Stimulated activated CD8-positive, alpha-beta memory T cell treated with anti-CD3 and anti-CD28 coated beads, Interleukin-12 subunit alpha, Interleukin-12 subunit beta, amount 100 ng/mL, for 1 hour (primary cell): ENCODE measurements around the gene C5orf34.
"Not testable (repeated sequence)": the region's sequence is repeated elsewhere in the genome, so short reads cannot be mapped to it uniquely, and the experiment has no call there.

ENCODE experiments used
- DNase-seq: peaks from one replicate; pipeline ENCODE4 v3.0.0-alpha.2; 2020; ENCODE audit warnings: low read depth

Gene C5orf34

DNA sequence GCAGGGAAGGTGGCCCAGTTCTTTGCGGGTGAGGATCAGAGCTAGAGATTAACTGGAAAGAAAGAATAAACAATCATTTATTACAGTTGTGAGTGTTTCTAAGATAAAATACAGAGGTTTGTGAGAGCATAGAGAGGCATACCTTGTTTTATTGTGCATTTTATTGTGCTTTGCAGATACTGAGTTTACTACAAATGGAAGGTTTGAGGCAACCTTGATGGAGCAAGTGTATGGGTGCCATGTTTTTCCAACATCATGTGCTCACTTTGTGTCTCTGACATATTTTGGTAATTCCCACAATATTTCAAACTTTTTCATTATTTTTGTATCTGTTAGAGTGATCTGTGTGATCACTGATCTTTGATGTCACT lies 715 bp upstream of the C5orf34 start:
- DNase-seq = no peak

DNA sequence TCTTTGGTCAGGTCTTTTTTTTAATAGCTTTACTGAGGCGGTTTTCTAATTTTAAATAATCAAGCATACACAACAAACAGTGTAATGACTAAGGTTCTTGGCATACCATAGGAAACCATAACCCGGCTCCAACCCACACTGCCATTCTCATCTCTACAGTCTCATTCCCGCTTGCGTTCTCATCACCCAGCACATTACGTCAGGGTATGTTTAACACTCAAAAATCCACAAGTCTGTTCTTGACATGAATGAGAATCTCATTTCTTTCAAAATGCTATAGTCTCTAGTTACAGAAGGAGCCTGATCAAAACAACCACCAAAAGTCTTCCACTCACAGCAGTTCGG lies 505 bp downstream of the C5orf34 start:
- peak; percentile 3 for DNase-seq

DNA sequence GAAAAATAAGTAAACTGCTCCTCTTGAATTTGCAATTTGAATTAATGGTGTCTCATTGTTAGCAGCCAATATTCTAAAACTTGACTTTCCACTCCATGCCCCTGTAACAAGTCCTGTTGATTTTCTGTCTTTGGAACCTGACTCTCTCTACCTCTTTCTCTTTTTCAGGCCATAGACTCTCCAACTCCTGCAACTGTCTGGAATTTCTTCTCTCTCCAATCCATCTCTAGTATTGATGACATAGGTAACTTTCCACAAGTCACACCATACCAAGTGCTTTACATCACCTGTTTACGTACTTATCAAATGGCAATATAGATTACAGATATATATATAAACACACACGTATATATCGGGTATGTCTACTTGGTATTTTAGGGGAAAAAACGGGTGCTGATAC lies 923 bp downstream of the C5orf34 start:
- no peak for DNase-seq

DNA sequence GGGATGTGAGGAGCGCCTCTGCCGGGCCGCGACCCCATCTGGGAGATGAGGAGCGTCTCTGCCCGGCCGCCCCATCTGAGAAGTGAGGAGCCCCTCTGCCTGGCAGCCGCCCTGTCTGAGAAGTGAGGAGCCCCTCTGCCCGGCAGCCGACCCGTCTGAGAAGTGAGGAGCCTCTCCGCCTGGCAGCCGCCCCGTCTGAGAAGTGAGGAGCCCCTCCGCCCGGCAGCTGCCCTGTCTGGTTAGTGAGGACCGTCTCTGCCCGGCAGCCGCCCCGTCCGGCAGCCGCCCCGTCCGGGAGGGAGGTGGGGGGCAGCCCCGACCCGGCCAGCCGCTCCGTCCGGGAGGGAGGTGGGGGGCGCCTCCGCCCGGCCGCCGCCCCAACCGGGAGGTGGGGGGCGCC lies 3.9 kb downstream of the C5orf34 start:
- not testable (repeated sequence) for DNase-seq

DNA sequence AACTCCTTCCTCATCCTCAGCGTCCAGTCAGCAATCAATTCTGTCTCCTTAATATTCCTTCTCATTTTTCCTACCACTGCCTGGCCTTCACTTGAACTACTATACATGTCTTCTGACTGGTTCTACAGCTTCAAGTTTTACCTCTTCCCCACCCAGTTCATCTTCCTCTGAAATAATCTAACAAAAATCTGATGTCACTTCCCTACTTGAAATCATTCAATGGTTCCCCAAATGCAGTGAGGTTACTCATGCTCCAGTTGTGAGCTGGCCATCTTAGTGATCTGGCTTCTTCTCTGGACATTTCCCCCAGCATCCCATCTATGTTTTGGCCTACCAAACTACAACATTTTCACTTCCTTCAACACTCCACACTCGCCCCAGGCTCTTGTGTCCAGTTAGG lies 16.4 kb downstream of the C5orf34 start:
- DNase-seq = no peak

GRCh38 chr5:43497311-43498104 lies 17.4 kb downstream of the C5orf34 start:
- no peak for DNase-seq

GRCh38 chr5:43491326-43491725 lies 23.6 kb downstream of the C5orf34 start:
- DNase-seq = no peak

GRCh38 chr5:43486353-43486752 lies 28.6 kb downstream of the C5orf34 start:
- DNase-seq = no peak

GRCh38 chr5:43485406-43485805 lies 29.5 kb downstream of the C5orf34 start:
- DNase-seq = no peak

- DNase-seq = peak; percentile 71
Measured at GRCh38 chr5:43484106-43484849, 30.7 kb downstream of the C5orf34 start.

GRCh38 chr5:43483298-43484105 lies 31.4 kb downstream of the C5orf34 start, which contains the start of gene TMEM267:
TSS of gene TMEM267 (minus strand) at chr5:43483865. CDS start at chr5:43453969, 29,896 bp downstream.
- DNase-seq = peak; percentile 74

DNA sequence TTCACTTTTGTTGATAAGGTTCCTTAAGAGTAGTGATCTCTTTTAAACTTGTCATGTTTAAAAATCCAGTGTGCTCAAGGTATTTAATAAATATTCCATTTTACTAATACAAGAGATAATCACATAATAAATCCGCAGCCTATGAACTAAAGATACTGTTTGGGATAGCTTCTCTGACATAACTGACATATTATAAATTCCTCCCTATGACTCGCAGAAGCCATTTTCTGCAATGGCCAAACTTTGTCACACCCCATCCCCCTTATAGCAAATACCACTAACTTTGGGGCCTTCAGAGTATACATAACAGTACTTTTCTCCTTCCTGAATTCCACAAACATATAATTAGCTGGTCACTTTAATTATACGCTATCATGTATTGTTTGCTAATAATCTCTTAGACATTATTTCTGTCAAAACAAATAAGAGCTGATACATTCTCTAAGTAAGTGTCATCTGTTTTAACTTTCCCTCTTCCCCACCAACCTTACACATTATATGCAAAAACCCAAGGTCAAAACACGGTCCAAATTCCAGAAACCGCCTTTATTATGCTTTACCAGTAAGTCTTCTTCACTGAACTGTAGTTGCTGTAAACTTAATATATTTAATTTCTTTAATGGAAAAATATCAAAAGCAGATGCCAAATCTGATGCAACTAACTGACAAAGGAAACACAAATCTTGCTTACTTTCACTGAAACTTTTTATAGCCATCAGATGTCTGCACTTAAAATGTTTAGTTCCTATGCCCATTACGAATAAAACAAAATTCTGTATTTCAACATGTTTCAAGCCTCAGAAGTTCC lies 32.3 kb downstream of the C5orf34 start:
- DNase-seq = no peak

DNA sequence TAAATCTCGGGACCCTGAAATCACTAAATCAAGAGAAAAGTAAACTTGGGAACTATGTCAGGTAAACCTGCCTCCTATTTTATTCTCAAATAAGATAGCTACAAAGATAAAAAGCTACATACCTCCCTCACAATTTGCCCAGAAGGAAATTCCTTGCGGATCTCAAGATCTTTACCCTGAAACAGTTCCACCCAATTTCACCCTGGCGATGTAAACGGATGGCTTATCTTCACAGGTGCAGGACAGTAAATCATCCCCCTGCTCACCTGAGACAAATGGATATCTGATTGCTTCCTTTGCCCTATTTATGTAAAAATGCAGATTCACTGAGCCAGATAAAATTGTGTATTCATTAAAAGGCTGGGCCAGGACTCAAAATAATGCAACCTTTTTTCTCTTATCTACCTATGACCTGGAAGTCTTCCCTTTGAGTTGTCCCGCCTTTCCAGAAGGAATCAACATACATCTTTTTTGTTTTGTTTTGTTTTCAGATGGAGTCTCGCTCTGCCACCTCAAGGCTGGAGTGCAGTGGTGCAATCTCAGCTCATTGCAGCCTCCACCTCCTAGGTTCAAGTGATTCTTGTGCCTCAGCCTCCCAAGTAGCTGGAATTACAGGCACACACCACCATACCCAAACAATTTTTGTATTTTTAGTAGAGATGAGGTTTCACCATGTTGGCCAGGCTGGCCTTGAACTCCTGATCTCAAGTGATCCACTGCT lies 45.1 kb downstream of the C5orf34 start:
- no peak for DNase-seq

DNA sequence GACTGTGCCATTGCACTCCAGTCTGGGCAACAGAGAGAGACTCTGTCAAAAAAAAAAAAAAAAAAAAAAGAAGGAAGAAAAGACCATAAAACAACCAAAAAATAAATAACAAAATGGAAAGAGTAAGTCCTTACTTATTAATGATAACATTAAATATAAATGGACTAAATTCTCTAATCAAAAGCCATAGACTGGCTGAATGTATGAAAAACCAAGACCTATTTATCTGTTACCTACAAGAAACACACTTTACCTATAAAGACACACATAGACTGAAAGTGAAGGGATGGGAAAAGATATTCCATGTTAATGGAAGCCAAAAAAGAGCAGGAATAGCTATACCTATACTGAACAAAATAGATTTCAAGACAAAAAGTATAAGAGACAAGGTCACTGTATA lies 47.8 kb downstream of the C5orf34 start:
- no peak for DNase-seq

DNA sequence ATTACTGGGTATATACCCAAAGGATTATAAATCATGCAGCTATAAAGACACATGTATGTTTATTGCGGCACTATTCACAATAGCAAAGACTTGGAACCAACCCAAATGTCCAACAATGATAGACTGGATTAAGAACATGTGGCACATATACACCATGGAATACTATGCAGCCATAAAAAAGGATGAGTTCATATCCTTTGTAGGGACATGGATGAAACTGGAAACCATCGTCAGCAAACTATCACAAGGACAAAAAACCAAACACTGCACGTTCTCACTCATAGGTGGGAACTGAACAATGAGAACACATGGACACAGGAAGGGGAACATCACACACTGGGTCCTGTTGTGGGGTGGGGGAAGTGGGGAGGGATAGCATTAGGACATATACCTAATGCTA lies 49.5 kb downstream of the C5orf34 start:
- DNase-seq = not testable (repeated sequence)

GRCh38 chr5:43461066-43461465 lies 53.9 kb downstream of the C5orf34 start:
- DNase-seq = no peak

- DNase-seq = no peak
Measured at GRCh38 chr5:43456556-43456955, 58.4 kb downstream of the C5orf34 start.

DNA sequence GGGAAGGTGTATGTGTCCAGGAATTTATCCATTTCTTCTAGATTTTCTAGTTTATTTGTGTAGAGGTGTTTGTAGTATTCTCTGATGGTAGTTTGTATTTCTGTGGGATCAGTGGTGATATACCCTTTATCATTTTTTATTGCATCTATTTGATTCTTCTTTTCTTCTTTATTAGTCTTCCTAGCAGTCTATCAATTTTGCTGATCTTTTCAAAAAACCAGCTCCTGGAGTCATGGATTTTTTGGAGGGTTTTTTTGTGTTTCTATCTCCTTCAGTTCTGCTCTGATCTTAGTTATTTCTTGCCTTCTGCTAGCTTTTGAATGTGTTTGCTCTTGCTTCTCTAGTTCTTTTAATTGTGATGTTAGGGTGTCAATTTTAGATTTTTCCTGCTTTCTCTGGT lies 73.4 kb downstream of the C5orf34 start:
- not testable (repeated sequence) for DNase-seq

DNA sequence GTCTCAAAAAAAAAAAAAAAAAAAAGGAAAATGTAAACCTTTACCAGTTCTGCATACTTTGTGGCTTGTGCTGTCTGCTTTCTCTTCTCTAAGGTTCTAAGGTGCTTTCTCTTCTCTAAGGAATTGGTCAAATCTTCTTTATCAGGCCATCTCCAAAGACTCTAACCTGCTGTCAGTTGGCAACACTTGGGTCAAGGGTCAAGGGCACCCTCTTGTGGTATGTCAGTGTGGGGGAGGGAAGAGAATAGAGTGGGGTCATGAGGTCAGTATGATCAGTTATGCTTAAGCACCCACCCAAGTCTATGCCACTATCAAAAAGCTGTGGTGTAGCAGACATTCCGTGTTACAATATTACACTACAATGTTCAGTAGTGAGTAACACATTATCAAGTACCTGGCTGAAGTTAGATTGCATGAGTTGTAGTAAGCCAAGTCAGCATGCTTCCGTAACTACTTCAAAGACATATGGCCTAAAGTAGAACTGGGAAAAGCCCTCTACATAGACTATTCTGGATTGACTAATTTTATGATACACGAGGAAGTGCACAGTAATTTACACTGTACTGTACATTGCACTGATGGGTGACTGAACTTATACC lies 77.8 kb downstream of the C5orf34 start:
- no peak for DNase-seq
